GM18507 (cell line): ENCODE data around the gene FAM110C.
"Not testable (repeated sequence)": the region's sequence is repeated elsewhere in the genome, so short reads cannot be mapped to it uniquely, and the experiment has no call there.

Source experiments
- DNase-seq: peaks from one replicate; pipeline ENCODE4 v3.0.0; 2011; ENCODE audit warnings: low read depth; ENCODE audit not compliant: insufficient read length; ENCODE audit errors: extremely low spot score
- FAIRE-seq: peaks from 2 replicates; lab custom pipeline; 2011; peaks lifted over from hg19 to GRCh38; lab: Jason Lieb, UNC

The FAM110C gene

GRCh38 chr2:46471-47345 is at the start of gene FAM110C:
Gene FAM110C, minus strand, starts transcription at chr2:46505. Its CDS starts 120 bp downstream, at chr2:46385.
- no peak for DNase-seq
- FAIRE-seq = no peak

- DNase-seq (no peak), FAIRE-seq (no peak)
These were observed 46.0 kb upstream of the FAM110C start for GRCh38 chr2:92326-92725.

GRCh38 chr2:90645-91312 is 44.5 kb upstream of the FAM110C start:
- DNase-seq = no peak
- FAIRE-seq = no peak

- FAIRE-seq = no peak
- no peak for DNase-seq
These were observed 39.5 kb upstream of the FAM110C start for GRCh38 chr2:85761-86160.

- DNase-seq (no peak), FAIRE-seq (no peak)
These were observed 37.8 kb upstream of the FAM110C start for GRCh38 chr2:84121-84520.

- DNase-seq = no peak
- no peak for FAIRE-seq
These were observed 34.8 kb upstream of the FAM110C start for GRCh38 chr2:80971-81736.

GRCh38 chr2:80378-80777 is 34.1 kb upstream of the FAM110C start:
- DNase-seq (no peak), FAIRE-seq (no peak)

GRCh38 chr2:71309-72035 is 25.2 kb upstream of the FAM110C start:
- no peak for DNase-seq
- no peak for FAIRE-seq

GRCh38 chr2:69366-70344 is 23.4 kb upstream of the FAM110C start:
- FAIRE-seq (no peak), DNase-seq (no peak)

- not testable (repeated sequence) for DNase-seq, FAIRE-seq
These were observed 22.3 kb upstream of the FAM110C start for GRCh38 chr2:68637-69036.

GRCh38 chr2:66853-67252 is 20.5 kb upstream of the FAM110C start:
- no peak for FAIRE-seq
- no peak for DNase-seq

- no peak for FAIRE-seq
- DNase-seq = no peak
These were observed 18.8 kb upstream of the FAM110C start for GRCh38 chr2:65121-65520.

GRCh38 chr2:55587-56448 is 9.5 kb upstream of the FAM110C start:
- DNase-seq (no peak), FAIRE-seq (no peak)

GRCh38 chr2:51613-52012 is 5.3 kb upstream of the FAM110C start:
- DNase-seq (no peak), FAIRE-seq (no peak)

GRCh38 chr2:47737-48136 is 1.4 kb upstream of the FAM110C start:
- FAIRE-seq (no peak), DNase-seq (no peak)

GRCh38 chr2:47346-47725 is 1.0 kb upstream of the FAM110C start:
- no peak for DNase-seq

GRCh38 chr2:46131-46470 is 204 bp downstream of the FAM110C start:
- DNase-seq (no peak), FAIRE-seq (no peak)

More at GRCh38 chr2:47346-47725, 1.0 kb upstream of the FAM110C start:
- FAIRE-seq = no peak
